ENCODE results near the gene ARHGEF4. TPM values are rescaled to one million over a fixed set of nuclear protein-coding genes. Genes with fewer than 3 reads are reported as not detected.

Gene ARHGEF4
- total RNA-seq, 2 donors from 2014 or later: 0.77 to 1.5 TPM

DNA sequence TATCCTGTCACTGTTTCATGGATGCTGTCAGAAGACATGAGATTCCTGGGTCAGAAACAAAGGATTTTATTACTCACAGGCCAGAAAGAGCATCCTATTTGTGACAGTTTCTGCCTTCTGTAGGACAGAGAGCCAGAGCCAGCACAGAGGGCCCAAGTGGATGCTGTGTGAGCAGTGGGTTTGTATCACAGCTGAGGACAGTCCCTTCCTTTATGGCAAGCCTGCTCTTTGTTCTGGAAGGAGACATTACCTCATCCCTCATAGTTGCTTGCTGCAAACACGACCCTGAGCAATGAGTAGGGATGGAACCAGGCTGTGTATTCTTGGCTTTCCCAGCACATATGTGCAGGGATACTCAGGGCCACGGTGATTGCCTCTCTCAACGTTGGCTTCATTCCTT, 41.6 kb downstream of the ARHGEF4 start:
- Mint-ChIP-seq H3K27me3 (peaks cover 32% of the 10 kb centered on the region), H3K27ac (no peak overlapping the region), H3K36me3 (ENCODE audit: low read depth) (no peaks in the 10 kb centered on the region), H3K4me3 (no peak overlapping the region), H3K4me1 (peaks cover 2% of the 10 kb centered on the region)
- ATAC-seq: no peak
- no peak for DNase-seq
- H3K9me3 ChIP-seq (ENCODE audit: control insufficient read depth, low read length, poor library complexity, severe bottlenecking): no peaks in the 10 kb centered on the region

DNA sequence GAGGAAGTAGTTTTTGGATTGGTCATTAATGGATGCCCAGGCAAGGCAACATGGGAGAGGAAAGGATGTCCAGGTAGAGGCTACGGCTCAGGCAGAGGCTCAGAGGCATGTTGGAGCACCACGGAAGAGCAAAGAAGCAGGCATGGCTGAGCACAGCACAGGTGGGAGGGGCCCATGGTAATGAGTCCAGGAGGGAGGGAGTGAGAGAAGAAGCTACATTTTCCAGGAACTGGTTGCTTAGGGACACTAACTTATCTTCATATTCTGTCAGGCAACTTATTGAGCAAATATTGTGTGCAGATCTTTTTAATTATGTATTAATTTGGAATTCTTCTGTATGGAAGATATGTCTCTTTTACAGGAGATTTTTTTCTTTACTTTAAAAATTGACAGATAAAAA, 42.2 kb downstream of the ARHGEF4 start:
- no peak overlapping the region for H3K27ac Mint-ChIP-seq

DNA sequence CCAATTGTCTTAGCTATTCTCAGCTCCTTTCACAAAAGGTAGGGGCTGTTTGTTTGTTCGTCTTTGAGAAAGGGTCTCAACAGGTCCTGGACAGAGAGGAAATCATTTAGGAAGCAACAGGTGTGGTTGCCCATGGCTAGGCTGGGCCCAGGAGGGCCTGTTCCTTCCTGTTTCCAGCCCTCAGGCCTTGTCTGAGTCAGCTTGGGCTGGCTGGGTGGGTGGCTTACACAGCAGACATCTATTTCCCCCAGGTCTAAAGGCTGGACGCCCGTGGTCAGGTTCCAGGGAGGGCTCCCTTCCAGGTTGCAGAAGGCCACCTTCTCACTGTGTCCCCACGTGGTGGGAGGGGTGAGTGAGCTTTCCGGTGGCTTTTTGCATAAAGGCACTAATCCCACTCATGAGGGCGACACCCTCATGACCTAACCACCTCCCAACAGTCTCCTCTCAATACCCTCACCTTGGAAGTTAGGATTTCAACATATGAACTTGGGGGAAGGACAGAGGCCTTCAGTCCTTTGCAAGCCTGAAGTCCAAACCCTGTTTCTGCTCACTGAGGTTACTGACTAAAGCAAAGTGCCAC, 45.5 kb downstream of the ARHGEF4 start:
- no peak overlapping the region for H3K4me3 Mint-ChIP-seq
- ATAC-seq (no peak), DNase-seq (no peak)
- H3K36me3 Mint-ChIP-seq (ENCODE audit: low read depth): no peaks in the 10 kb centered on the region
- no peaks in the 10 kb centered on the region for H3K4me1 Mint-ChIP-seq
- no peaks in the 10 kb centered on the region for H3K9me3 ChIP-seq (ENCODE audit: control insufficient read depth, low read length, poor library complexity, severe bottlenecking)
- peaks cover 21% of the 10 kb centered on the region for H3K27me3 Mint-ChIP-seq
- H3K27ac Mint-ChIP-seq: no peak overlapping the region

More for the DNA sequence above, 42.2 kb downstream of the ARHGEF4 start:
- DNase-seq: no peak
- ATAC-seq: no peak
- H3K9me3 ChIP-seq (ENCODE audit: control insufficient read depth, low read length, poor library complexity, severe bottlenecking): no peaks in the 10 kb centered on the region
- H3K4me3 Mint-ChIP-seq: no peak overlapping the region
- H3K36me3 Mint-ChIP-seq (ENCODE audit: low read depth): no peaks in the 10 kb centered on the region
- peaks cover 36% of the 10 kb centered on the region for H3K27me3 Mint-ChIP-seq
- H3K4me1 Mint-ChIP-seq: peaks cover 2% of the 10 kb centered on the region

DNA sequence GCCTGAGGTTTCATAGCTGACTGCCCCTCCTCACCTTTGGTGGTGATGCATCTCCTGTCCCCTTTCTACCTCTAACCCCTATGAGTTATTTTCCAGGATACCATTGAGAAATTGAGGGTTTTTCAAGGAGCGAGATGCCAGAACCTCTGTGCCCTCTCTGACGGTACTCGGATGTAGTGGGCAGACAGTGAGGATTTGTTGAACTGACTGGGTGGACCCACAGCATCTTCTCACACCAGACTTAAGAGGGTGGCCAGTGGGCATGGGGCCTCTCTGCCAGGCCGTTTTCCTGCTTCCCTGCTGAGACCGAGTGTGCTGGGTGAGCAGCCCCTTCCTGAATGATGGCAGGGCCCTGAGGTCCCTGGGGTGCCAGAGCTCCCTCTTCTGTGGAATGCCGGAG, 46.3 kb downstream of the ARHGEF4 start:
- Mint-ChIP-seq H3K36me3 (ENCODE audit: low read depth) (no peaks in the 10 kb centered on the region), H3K27ac (no peak overlapping the region), H3K27me3 (peaks cover 26% of the 10 kb centered on the region), H3K4me3 (no peak overlapping the region), H3K4me1 (no peaks in the 10 kb centered on the region)
- ATAC-seq (no peak), DNase-seq (no peak)
- H3K9me3 ChIP-seq (ENCODE audit: control insufficient read depth, low read length, poor library complexity, severe bottlenecking): no peaks in the 10 kb centered on the region

DNA sequence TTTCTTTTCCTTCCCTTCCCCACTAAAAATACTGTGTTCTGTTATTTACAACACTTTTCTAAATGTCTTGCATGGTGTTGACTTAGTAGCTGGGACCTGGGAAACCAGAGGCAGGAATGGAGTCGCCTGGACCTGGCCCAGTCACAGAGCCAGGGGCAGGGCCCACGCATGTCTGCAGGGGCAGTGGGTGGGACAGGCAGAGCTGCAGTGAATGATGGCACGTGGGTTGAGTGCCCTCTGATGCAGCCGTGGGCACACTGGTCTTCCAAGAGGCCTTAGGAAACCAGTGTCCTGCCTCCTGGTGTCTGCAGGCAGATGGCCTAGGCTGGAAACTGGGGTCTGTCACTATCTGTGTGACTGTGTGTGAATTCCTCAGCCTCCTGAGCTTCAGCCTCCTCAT, 46.8 kb downstream of the ARHGEF4 start:
- DNase-seq (no peak), ATAC-seq (no peak)
- no peaks in the 10 kb centered on the region for H3K4me1 Mint-ChIP-seq
- peaks cover 31% of the 10 kb centered on the region for H3K27me3 Mint-ChIP-seq
- no peaks in the 10 kb centered on the region for H3K9me3 ChIP-seq (ENCODE audit: control insufficient read depth, low read length, poor library complexity, severe bottlenecking)
- no peak overlapping the region for H3K4me3 Mint-ChIP-seq
- no peaks in the 10 kb centered on the region for H3K36me3 Mint-ChIP-seq (ENCODE audit: low read depth)
- no peak overlapping the region for H3K27ac Mint-ChIP-seq

DNA sequence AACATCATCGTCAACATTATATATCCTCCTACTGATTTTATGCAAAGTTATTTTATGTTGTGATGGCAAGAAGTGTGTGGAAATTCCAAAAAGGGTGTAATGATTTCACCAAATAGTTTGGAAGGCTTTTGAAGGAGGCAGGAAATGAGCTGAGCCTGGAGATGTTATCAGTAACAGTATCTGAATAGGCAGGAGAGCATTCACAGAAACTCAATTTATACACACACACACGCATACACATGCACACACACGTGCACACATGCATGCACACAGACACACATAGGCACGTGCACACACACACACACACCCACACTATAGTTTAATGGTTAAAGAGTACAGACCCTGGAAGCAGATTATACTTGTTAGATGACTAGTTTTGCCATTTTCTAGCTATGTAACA, 47.3 kb downstream of the ARHGEF4 start:
- H3K4me1 Mint-ChIP-seq: no peaks in the 10 kb centered on the region
- no peak for ATAC-seq
- no peaks in the 10 kb centered on the region for H3K9me3 ChIP-seq (ENCODE audit: control insufficient read depth, low read length, poor library complexity, severe bottlenecking)
- H3K4me3 Mint-ChIP-seq: no peak overlapping the region
- peaks cover 37% of the 10 kb centered on the region for H3K27me3 Mint-ChIP-seq
- no peaks in the 10 kb centered on the region for H3K36me3 Mint-ChIP-seq (ENCODE audit: low read depth)
- DNase-seq: no peak
- H3K27ac Mint-ChIP-seq: no peak overlapping the region

DNA sequence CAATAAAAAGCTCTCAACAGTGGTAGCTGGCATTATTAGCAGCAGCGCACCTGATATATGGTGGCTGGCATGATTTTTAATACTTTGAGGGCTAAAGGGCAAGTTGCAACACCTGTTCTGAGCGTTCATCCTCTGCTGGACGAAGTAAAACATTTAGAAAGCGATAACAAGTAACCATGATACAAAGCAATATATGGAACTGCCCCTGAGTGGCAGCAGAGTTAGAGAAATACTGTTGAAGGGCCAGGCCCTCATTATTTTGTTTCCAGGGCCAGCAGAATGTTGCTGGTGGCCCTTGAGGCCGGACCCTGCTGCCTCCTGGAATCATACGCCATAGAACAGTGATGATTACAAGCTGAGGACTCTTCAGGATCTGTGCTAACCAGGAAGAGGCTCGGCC, 47.8 kb downstream of the ARHGEF4 start:
- Mint-ChIP-seq H3K4me3 (no peak overlapping the region), H3K27ac (no peak overlapping the region), H3K4me1 (no peaks in the 10 kb centered on the region), H3K36me3 (ENCODE audit: low read depth) (no peaks in the 10 kb centered on the region), H3K27me3 (peaks cover 41% of the 10 kb centered on the region)
- H3K9me3 ChIP-seq (ENCODE audit: control insufficient read depth, low read length, poor library complexity, severe bottlenecking): no peaks in the 10 kb centered on the region
- ATAC-seq: no peak
- DNase-seq: no peak

DNA sequence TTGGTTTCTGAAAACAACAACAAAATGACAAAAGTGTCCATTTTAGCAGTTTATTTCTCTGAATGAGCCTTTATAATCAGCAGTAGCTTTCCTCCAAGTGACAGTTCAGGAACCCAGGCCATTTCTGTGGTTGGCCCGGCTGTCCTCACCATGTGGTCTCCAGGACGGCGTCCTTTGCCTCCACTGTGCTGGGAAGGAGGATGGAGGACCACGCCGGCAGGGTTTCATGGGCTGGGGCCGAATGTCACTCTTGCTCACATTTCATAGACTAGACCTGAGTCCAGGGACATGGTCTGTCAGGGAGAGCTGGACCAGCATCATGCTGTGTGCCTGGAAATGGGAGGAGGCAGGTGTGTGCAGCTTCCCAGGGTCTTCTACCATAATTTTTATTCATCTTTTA, 50.9 kb downstream of the ARHGEF4 start:
- ATAC-seq (no peak), DNase-seq (no peak)
- Mint-ChIP-seq H3K27ac (no peak overlapping the region), H3K4me3 (no peak overlapping the region), H3K4me1 (no peaks in the 10 kb centered on the region), H3K36me3 (ENCODE audit: low read depth) (no peaks in the 10 kb centered on the region), H3K27me3 (peaks cover 33% of the 10 kb centered on the region)
- H3K9me3 ChIP-seq (ENCODE audit: control insufficient read depth, low read length, poor library complexity, severe bottlenecking): no peaks in the 10 kb centered on the region

DNA sequence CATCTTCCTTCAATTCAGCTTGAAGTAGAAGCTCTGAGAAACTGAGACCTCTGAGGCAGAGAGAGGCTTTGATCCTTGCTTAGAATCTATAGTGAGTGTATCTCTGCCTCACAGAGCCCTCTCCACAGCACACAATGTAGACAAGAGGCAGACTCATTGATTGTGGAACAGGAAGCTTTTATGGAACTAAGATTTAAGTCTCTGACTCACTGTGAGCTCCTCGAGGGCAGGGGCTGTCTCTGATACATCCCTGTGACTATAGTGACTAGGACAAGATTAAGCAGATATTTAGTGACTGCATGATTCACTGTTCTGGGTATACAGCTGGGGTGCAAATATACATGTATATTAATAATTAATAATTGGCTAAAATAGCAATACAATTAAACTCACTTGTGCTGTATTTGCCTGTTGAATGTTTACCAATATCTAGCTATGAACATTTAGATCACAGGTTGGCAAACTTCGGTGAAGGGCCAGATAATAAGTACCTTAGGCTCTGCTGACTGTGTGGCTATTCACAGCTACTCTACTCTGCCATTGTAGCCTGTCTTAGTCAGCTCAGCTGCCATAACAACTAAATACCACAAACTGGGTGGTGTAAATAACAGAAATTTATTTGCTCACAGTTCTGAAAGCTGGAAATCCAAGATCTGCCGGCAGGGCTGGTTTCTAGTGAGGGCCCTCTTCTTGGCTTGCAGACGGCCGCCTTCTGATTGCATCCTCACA, 54.4 kb downstream of the ARHGEF4 start:
- no peak for DNase-seq

DNA sequence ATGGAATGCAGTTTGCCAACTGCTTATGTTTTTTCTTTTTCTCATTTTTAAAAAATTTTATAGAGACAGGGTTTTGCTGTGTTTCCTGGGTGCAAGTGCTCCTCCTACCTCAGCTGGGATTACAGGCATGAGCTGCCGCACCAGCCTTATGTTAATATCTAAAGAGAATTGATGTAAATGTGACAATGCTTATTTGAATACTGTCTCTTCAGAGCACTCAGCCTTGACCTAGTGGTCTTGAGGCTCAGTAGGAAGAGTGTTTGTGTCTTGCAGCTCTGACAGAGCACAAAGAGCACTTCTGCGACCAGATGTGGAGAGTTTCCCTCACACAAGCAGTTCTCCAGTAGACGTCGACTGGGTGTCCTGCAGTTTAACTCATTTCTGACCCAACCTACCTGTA, 55.3 kb downstream of the ARHGEF4 start:
- DNase-seq: no peak
- Mint-ChIP-seq H3K36me3 (ENCODE audit: low read depth) (no peaks in the 10 kb centered on the region), H3K27ac (no peak overlapping the region), H3K4me1 (no peaks in the 10 kb centered on the region), H3K27me3 (peaks cover 57% of the 10 kb centered on the region), H3K4me3 (no peak overlapping the region)
- ATAC-seq: no peak
- H3K9me3 ChIP-seq (ENCODE audit: control insufficient read depth, low read length, poor library complexity, severe bottlenecking): no peaks in the 10 kb centered on the region

More for the DNA sequence above, 54.4 kb downstream of the ARHGEF4 start:
- no peak overlapping the region for H3K27ac Mint-ChIP-seq
- H3K27me3 Mint-ChIP-seq: peaks cover 53% of the 10 kb centered on the region
- no peaks in the 10 kb centered on the region for H3K36me3 Mint-ChIP-seq (ENCODE audit: low read depth)
- H3K9me3 ChIP-seq (ENCODE audit: control insufficient read depth, low read length, poor library complexity, severe bottlenecking): no peaks in the 10 kb centered on the region
- no peak for ATAC-seq
- H3K4me1 Mint-ChIP-seq: no peaks in the 10 kb centered on the region
- H3K4me3 Mint-ChIP-seq: no peak overlapping the region

DNA sequence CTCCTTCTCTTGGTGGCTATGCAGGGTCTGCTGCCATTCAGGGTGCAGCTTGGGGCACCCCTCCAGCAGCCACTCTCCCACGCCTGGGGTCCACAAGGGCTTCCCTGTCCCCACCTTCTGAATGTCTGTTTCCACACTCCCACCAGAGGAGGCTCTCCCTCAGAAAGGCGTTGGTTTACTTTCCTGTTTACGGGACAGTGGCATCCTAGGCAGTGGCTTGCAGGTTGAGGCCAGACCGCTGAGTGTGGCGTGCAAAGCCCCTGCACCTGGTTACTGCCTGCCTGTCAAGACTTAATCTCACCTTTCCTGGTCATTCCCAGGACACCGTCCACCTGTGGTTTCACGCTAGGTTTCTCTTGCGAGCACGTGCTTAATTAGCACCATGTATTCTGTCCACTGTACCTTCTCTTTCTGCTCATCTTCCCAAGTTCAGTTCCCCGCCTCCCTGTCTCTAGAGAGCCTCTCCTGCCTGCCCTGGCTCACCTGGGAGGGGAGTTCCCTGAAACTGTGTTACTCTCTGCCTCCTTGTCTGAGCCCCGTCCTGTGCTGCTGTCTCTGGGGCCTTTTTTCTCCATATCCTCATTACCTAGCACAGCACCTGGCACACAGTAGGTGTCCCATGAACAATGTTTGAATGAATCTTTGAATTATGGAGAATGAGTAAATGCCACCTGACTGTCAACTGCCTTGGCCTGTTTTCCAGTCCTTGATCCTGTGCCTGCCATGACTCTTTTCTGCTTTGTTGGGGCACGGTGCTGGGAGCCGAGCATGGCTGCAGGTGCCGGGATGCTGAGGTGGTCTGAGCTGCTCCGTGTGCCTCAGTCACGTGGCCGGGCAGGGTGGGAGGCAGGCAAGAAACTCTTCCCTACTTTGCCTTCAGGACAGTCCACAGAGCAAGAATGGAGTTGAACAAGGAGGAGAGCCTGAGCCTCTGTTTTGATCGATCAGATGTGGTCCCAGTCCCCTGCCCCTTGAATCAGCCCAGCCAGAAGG, 56.4 kb downstream of the ARHGEF4 start:
- H3K9me3 ChIP-seq (ENCODE audit: control insufficient read depth, low read length, poor library complexity, severe bottlenecking): no peaks in the 10 kb centered on the region
- Mint-ChIP-seq H3K27me3 (peaks cover 62% of the 10 kb centered on the region), H3K4me1 (no peaks in the 10 kb centered on the region), H3K36me3 (ENCODE audit: low read depth) (no peaks in the 10 kb centered on the region), H3K27ac (no peak overlapping the region), H3K4me3 (no peak overlapping the region)
- DNase-seq (no peak), ATAC-seq (no peak)

DNA sequence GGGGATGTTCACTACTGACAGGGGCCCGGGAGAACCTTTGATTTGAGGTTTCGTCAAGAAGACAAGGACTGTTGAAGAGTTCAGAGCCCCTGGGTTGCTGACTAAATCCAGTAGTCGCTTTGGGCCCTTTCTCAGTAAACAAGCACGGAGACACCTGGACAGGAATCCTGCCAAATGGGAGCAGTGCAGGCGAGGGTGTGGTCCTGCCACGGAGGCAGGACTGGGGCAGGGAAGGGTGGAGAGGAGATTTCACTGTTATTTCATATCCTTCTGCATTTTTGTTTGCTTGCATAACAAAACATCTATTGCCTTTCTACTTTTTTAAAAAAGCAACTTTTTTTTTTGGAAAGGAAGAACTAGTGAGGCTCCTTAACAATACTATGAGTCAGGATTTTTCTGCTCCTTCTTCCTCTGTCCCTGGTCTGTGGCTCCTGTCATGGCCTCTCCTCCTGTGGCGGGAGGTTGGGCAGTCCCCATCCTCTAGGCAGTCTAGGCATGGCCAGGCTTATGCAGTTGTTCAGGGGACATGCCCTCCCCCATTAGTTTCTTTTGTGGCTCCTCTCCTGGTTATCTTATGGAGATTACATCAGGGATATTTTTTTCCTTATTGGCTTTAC, 57.7 kb downstream of the ARHGEF4 start:
- no peak for DNase-seq
- no peaks in the 10 kb centered on the region for H3K36me3 Mint-ChIP-seq (ENCODE audit: low read depth)
- H3K27ac Mint-ChIP-seq: no peak overlapping the region
- H3K4me3 Mint-ChIP-seq: no peak overlapping the region
- peaks cover 2% of the 10 kb centered on the region for H3K4me1 Mint-ChIP-seq
- H3K9me3 ChIP-seq (ENCODE audit: control insufficient read depth, low read length, poor library complexity, severe bottlenecking): no peaks in the 10 kb centered on the region
- no peak for ATAC-seq
- peaks cover 59% of the 10 kb centered on the region for H3K27me3 Mint-ChIP-seq

DNA sequence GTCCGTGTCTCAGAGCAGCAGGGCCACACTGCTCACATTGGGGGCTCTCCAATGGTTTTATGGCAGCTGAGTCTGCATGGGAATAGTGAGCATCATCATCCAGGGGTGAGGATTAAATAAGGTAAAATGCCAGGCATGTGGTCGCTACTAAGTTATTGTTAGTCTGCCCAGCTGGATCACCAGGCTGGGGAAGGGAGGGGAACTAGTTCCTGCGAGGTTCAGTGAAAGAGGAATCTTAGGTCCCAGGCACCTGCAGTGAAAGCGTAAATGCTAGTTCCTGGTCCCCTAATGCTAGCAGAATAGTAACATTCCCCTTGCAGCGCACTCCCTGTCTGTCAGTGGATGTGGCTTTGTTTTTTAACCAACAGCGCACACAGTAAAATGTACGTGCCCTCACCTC, 60.1 kb downstream of the ARHGEF4 start:
- H3K36me3 Mint-ChIP-seq (ENCODE audit: low read depth): no peaks in the 10 kb centered on the region
- ATAC-seq: no peak
- H3K9me3 ChIP-seq (ENCODE audit: control insufficient read depth, low read length, poor library complexity, severe bottlenecking): no peaks in the 10 kb centered on the region
- H3K4me3 Mint-ChIP-seq: no peak overlapping the region
- peaks cover 2% of the 10 kb centered on the region for H3K4me1 Mint-ChIP-seq
- peaks cover 68% of the 10 kb centered on the region for H3K27me3 Mint-ChIP-seq
- no peak for DNase-seq
- no peak overlapping the region for H3K27ac Mint-ChIP-seq
